Measurements from ENCODE around the gene ENO1.
"Not testable (repeated sequence)": the region's sequence is repeated elsewhere in the genome, so short reads cannot be mapped to it uniquely, and the experiment has no call there.

The ENO1 gene

DNA sequence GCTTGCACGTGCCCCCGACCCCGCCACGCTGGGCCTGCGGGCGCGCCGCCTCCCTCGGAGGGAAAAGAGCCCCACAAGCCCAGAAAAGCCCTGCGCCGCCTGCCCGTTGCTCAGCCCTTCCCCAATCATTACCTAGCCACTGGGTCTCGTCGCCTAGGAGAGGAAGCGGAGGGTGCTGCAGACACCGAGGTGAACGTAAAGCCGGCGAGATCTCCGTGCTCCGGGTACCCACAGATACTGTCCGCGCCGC, at the start of gene ENO1:
TSS of gene ENO1 (minus strand) at position 239 of the 250 bp plus-strand sequence. CDS start 3,778 bp downstream, outside the sequence.
- peaks cover 54% of the 10 kb centered on the region for H3K4me1 Mint-ChIP-seq (ENCODE audit: low read depth)
- H3K27ac Mint-ChIP-seq, result peak within 1 kb of the TSS; percentile 95
- H3K9me3 Mint-ChIP-seq, result no peaks in the 10 kb centered on the region
- no peaks in the 10 kb centered on the region for H3K27me3 Mint-ChIP-seq
- peak within 1 kb of the TSS; percentile 95 for H3K4me3 Mint-ChIP-seq
- intact Hi-C loops (cut with micrococcal nuclease), result loop anchor here (10.0 kb wide), 1 partner anchor 454 kb away; no protein-coding TSS in a partner anchor
- peaks cover 59% of the 10 kb centered on the region for H3K36me3 Mint-ChIP-seq (ENCODE audit: low read depth)

DNA sequence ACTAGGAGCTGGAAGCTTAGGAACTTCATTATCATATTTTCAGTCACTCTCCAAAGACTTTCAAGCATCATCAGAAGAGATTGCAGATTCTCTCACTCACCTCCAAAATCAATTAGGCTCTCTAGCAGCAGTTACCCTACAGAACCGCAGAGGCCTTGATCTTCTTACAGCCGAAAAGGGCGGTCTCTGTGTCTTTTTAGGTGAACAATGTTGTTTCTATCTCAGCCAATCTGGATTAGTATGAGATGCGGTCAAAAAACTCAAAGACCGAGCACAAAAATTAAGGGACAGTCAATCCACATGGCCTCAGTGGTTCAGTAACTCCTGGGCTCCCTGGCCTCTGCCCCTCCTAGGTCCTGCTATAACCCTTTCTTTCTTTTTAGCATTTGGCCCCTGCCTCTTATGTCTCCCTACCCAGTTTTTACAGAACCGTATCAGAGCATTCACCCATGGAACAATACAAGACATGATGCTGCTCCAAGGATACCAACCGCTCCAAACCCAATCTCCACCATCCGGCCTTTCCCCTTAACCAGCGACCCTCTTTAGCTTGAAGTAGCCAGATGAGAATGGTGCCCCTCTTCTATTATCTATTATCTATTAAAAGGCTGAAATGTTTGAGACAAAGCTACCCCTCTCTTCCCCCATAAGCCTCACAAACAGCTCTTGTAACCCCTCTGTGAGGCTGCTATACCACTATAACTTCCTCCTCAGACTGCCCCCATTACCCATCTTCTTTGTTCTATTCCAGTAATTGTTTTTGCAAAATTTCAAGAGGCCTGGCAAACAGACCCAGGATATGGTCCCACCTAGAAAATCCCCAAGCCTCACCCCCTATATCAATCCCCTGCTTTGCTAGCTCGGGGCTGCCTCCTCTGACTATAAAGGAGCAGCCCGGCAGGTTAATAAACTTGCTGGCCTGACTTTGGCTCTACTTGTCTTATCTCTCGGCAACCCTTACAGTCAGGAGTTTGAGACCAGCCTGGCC, 48.5 kb upstream of the ENO1 start:
- no peaks in the 10 kb centered on the region for H3K9me3 Mint-ChIP-seq
- H3K4me1 Mint-ChIP-seq (ENCODE audit: low read depth), result no peaks in the 10 kb centered on the region
- H3K27me3 Mint-ChIP-seq, result no peaks in the 10 kb centered on the region
- H3K36me3 Mint-ChIP-seq (ENCODE audit: low read depth), result no peaks in the 10 kb centered on the region
- intact Hi-C loops (cut with micrococcal nuclease), result no loop called here
- H3K27ac Mint-ChIP-seq, result no peak overlapping the region
- no peak overlapping the region for H3K4me3 Mint-ChIP-seq

DNA sequence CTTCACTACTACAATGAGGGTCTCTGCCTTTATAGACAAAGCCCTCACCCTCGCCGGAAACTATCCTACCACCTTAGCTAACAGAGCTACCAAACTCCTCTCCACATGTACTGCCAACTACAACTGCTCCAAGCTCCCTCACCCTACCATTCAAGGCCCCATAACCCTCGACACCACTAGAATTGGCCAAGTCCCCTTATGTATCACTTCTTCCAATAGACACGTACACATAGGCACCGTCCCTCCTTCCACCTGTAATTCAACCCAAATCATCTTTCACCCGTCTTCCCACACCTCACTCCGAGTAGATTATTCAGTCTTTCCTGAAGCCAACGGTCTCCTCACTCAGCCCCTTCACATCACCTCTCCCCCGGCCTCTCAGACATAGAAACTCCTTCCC, 47.5 kb upstream of the ENO1 start:
- Mint-ChIP-seq H3K36me3 (ENCODE audit: low read depth) (no peaks in the 10 kb centered on the region), H3K9me3 (no peaks in the 10 kb centered on the region), H3K4me3 (no peak overlapping the region), H3K4me1 (ENCODE audit: low read depth) (no peaks in the 10 kb centered on the region), H3K27me3 (peaks cover 1% of the 10 kb centered on the region), H3K27ac (no peak overlapping the region)
- intact Hi-C loops (cut with micrococcal nuclease), result no loop called here

DNA sequence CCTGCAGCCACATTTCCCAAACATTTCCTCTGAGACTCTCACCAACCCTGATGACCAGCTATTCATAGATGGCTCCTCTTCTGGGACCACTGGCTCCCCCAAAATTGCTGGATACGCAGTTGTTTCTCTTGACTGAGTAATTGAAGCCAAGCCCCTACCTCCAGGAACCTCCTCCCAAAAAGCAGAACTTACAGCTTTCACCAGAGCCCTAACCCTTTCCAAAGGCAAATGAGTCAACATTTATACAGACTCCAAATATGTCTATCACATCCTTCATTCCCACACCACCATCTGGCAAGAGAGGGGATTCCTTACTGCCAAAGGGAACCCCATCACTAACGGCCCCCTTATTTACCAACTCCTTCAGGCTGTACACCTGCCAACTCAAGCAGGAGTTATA, 46.9 kb upstream of the ENO1 start:
- H3K4me3 Mint-ChIP-seq, result no peak overlapping the region
- H3K36me3 Mint-ChIP-seq (ENCODE audit: low read depth), result no peaks in the 10 kb centered on the region
- H3K27ac Mint-ChIP-seq, result no peak overlapping the region
- H3K27me3 Mint-ChIP-seq, result peaks cover 1% of the 10 kb centered on the region
- no peaks in the 10 kb centered on the region for H3K4me1 Mint-ChIP-seq (ENCODE audit: low read depth)
- intact Hi-C loops (cut with micrococcal nuclease), result no loop called here
- no peaks in the 10 kb centered on the region for H3K9me3 Mint-ChIP-seq

DNA sequence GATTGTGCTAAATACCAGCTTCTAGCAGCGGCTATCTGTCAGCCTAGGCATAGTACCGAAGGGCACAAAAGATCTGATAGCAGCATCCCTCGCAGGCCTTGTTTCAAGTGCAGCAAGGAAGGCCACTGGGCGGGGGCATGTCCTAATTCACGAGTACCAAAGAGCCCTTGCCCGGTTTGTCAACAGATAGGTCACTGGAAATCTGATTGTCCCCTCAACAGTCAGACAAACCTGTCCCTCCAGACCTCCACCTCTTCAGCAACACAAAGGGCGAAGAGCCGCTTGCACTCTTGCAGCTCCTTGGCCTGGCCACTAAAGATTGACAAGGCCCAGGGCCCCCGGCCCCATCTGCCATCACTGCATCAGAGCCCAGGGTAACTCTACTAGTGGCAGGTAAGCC, 44.5 kb upstream of the ENO1 start:
- H3K9me3 Mint-ChIP-seq, result no peaks in the 10 kb centered on the region
- intact Hi-C loops (cut with micrococcal nuclease), result no loop called here
- H3K4me1 Mint-ChIP-seq (ENCODE audit: low read depth), result no peaks in the 10 kb centered on the region
- H3K4me3 Mint-ChIP-seq, result no peak overlapping the region
- no peaks in the 10 kb centered on the region for H3K36me3 Mint-ChIP-seq (ENCODE audit: low read depth)
- H3K27me3 Mint-ChIP-seq, result peaks cover 1% of the 10 kb centered on the region
- no peak overlapping the region for H3K27ac Mint-ChIP-seq

DNA sequence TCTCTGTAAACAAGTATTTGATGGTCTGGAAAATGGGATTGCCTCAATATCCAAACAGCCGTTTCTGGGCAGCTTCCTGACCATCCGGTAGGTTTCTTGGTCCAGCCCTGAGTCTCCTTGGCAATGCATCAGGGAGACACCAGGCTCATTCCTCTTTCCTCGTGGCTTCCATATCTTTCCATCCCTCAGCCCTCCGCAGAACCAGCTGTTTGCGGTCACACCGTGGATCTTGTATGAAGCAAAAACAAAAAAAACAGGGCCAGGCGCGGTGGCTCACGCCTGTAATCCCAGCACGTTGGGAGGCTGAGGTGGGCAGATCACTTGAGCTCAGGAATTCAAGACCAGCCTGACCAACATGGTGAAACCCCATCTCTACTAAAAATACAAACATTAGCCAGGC, 39.0 kb upstream of the ENO1 start:
- intact Hi-C loops (cut with micrococcal nuclease), result loop anchor here (5.0 to 10.0 kb wide), 2 partner anchors 90 to 277 kb away; no protein-coding TSS in a partner anchor
- H3K4me1 Mint-ChIP-seq (ENCODE audit: low read depth); H3K36me3 Mint-ChIP-seq (ENCODE audit: low read depth); H3K9me3 Mint-ChIP-seq; H3K27me3 Mint-ChIP-seq; H3K27ac Mint-ChIP-seq; H3K4me3 Mint-ChIP-seq: not testable (repeated sequence)

DNA sequence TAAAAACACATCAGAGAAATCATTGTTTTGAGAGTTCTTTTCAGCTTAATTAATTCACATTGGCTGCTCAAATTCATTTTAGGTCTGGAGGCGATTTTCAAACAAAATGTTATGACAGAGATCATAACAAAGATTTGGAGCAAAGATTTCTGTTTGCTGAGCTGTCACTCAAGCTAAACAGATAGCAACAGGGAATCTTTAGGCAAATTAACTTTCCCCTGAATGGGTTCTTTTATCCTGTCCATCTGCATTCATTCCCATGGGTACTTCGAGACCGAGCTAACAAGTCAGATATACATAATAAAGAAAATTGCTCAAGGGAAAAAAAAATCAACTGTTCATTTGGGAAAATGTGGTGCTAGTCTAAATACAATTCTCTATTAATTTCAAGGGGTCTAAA, 37.0 kb upstream of the ENO1 start:
- intact Hi-C loops (cut with micrococcal nuclease), result loop anchor here (5.0 to 10.0 kb wide), 2 partner anchors 92 to 279 kb away; no protein-coding TSS in a partner anchor
- H3K4me1 Mint-ChIP-seq (ENCODE audit: low read depth), result peaks cover 1% of the 10 kb centered on the region

DNA sequence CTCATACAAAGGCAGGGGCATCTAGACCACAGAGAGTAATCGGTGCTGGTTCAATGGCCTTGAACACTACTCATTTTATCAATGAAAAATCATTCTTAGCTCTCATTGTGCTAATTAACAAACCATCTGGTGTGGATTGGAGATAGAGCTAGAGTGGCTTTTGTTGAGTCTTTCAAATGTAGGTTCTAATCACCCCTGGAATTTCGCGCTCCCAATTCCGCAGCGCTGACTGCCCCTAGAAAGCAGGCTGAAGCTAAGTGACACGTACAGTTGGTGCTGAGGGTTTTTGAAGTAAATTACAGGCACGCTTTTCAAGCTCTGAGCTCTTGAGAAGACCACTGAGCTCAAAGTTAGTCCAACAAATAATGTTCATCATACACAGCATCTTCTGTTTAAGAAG, 36.0 kb upstream of the ENO1 start:
- Mint-ChIP-seq H3K4me1 (ENCODE audit: low read depth) (peaks cover 6% of the 10 kb centered on the region), H3K4me3 (no peak overlapping the region), H3K27ac (no peak overlapping the region), H3K9me3 (no peaks in the 10 kb centered on the region), H3K36me3 (ENCODE audit: low read depth) (no peaks in the 10 kb centered on the region), H3K27me3 (peaks cover 1% of the 10 kb centered on the region)
- intact Hi-C loops (cut with micrococcal nuclease), result loop anchor here (10.0 kb wide), 1 partner anchor 280 kb away; no protein-coding TSS in a partner anchor

More for the DNA sequence above, 37.0 kb upstream of the ENO1 start:
- Mint-ChIP-seq H3K27ac (no peak overlapping the region), H3K36me3 (ENCODE audit: low read depth) (no peaks in the 10 kb centered on the region), H3K9me3 (no peaks in the 10 kb centered on the region), H3K27me3 (no peaks in the 10 kb centered on the region), H3K4me3 (no peak overlapping the region)

DNA sequence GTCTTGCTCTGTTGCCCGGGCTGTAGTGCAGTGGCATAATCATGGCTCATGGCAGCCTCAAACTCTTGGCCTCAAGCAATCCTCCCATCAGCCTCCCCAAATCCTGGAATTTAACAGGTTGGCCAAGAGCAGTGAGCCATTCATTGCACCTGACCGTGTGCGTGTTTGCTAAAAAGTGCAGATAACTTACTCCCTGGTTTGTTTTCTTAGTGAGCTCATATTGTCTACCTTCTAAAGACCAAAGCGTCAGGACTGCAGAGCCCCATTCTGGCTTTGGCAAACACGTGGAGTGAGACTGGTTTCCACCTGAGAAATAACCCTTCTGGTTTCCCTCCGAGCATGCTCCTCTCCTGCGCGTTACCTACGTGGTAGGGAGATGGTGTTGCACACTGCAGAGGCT, 35.0 kb upstream of the ENO1 start:
- H3K4me3 Mint-ChIP-seq, result no peak overlapping the region
- H3K36me3 Mint-ChIP-seq (ENCODE audit: low read depth), result no peaks in the 10 kb centered on the region
- intact Hi-C loops (cut with micrococcal nuclease), result loop anchor here (10.0 kb wide), 1 partner anchor 281 kb away; no protein-coding TSS in a partner anchor
- H3K4me1 Mint-ChIP-seq (ENCODE audit: low read depth), result peaks cover 15% of the 10 kb centered on the region
- no peaks in the 10 kb centered on the region for H3K9me3 Mint-ChIP-seq
- H3K27ac Mint-ChIP-seq, result no peak overlapping the region
- peaks cover 1% of the 10 kb centered on the region for H3K27me3 Mint-ChIP-seq

DNA sequence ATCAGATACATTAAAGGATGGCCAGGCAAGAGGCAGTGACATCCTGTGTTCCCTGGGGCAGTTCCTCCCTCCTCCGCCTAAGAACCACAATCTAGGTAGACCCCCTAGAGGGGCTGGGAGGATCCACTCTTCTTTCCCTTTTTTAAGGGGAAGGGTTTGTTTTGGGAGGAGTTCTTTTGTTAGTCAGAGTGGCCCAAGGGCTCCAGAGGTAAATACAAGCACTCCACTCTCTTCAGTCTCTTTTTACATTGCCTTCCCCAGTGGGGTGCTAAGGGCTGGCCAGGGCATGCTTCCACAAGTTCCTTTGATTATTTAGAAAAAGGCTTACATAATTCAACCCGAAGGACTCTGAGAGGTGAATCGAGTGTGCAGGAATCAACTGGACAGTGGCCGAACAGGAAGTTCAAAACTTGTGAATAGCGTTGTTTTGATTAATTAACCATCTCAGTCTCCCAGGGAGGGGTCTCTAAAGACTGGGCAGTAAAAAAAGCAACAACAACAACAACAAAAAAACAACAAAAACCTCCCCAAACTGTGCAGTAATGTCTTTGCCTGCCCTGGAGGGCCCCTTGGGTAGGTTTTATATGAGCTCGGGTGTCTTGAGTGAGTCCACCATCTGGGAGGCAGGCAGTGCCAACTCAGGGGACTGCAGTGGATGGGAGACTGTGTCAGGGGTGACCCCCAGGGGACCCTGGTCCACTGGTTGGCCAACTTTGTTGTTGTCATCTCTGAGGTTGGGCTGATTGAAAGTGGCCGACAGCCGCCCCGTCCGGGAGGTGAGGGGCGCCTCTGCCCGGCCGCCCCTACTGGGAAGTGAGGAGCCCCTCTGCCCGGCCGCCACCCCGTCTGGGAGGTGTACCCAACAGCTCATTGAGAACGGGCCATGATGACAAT, 33.2 kb upstream of the ENO1 start:
- no peak overlapping the region for H3K4me3 Mint-ChIP-seq
- peaks cover 19% of the 10 kb centered on the region for H3K4me1 Mint-ChIP-seq (ENCODE audit: low read depth)

DNA sequence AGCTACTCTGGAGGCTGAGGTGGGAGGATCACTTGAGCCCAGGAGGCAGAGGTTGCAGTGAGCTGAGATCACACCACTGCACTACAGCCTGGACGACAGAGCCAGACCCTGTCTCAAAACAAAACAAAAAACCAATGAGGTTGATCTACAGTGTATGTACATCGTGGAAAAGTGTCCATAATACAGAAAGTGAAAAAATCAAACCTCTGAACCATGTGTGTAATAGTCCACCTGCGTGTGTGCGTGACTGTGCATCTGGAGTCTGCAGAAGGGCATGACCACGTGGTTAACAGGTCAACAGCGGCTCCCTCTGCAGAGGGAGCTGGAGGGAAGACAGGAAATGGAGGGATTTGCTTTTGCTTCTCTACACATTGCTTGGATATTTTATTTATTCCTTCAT, 32.4 kb upstream of the ENO1 start:
- no peaks in the 10 kb centered on the region for H3K9me3 Mint-ChIP-seq
- H3K36me3 Mint-ChIP-seq (ENCODE audit: low read depth), result no peaks in the 10 kb centered on the region
- H3K27ac Mint-ChIP-seq, result no peak overlapping the region
- H3K27me3 Mint-ChIP-seq, result peaks cover 1% of the 10 kb centered on the region
- intact Hi-C loops (cut with micrococcal nuclease), result loop anchor here (10.0 kb wide), 1 partner anchor 284 kb away; no protein-coding TSS in a partner anchor
- H3K4me3 Mint-ChIP-seq, result no peak overlapping the region
- H3K4me1 Mint-ChIP-seq (ENCODE audit: low read depth), result peaks cover 19% of the 10 kb centered on the region

More for the DNA sequence above, 33.2 kb upstream of the ENO1 start:
- Mint-ChIP-seq H3K27ac (no peak overlapping the region), H3K9me3 (no peaks in the 10 kb centered on the region), H3K27me3 (peaks cover 1% of the 10 kb centered on the region), H3K36me3 (ENCODE audit: low read depth) (no peaks in the 10 kb centered on the region)
- intact Hi-C loops (cut with micrococcal nuclease), result loop anchor here (10.0 kb wide), 1 partner anchor 283 kb away; no protein-coding TSS in a partner anchor

DNA sequence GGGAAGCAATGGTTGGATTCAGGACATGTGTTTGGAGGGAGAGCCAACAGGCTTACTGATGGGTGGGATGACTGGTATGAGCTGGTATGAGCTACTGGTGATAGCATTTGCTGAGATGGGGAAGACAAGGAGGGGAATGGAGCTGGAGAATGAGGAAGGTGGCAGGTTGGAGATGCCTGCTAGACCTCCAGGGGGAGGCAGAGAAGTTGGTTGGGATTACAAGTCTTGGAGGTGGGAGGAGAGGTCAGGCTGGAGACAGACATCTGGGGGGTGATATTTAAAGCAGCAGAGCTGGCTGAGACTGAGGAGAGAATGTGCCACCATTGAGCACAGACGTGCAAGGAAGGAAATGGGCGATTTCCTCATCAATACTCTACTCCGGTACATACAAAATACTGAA, 31.8 kb upstream of the ENO1 start:
- H3K4me3 Mint-ChIP-seq, result no peak overlapping the region

DNA sequence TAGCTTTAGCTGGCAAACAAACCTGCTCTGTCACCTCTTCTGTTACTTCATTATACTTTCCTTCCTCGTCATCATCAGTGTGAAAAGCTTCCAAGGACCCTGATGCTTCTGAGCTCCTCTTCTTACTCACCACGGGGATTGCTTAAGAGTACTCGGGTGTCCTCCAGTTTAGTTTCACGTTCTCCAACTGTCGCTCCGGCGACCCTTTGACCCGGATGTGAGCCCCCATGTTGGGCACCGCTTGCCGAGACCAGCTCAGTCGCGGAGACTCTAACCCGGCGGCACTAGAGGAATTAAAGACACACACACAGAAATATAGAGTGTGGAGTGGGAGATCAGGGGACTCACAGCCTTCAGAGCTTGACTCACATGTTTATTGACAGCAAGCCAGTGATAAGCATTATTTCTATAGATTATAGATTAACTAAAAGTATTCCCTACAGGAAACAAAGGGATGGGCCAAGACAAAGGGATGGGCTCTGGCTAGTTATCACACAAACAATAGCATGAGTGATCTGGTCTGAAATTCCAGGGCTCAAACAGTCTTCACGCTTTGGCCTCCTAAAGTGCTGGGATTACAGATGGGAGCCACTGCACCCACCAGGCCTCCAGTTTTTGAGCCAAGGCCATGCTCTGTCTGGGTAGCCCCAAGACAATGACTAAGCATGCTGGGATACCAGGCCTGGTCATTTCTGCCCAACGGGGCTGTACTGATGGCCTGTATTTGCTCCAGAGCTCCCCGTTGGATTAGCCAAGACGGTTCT, 30.1 kb upstream of the ENO1 start:
- Mint-ChIP-seq H3K27me3 (peaks cover 1% of the 10 kb centered on the region), H3K4me1 (ENCODE audit: low read depth) (peaks cover 19% of the 10 kb centered on the region), H3K4me3 (peak overlapping the region; percentile 47), H3K36me3 (ENCODE audit: low read depth) (no peaks in the 10 kb centered on the region), H3K9me3 (no peaks in the 10 kb centered on the region), H3K27ac (no peak overlapping the region)
- intact Hi-C loops (cut with micrococcal nuclease), result no loop called here

More for the DNA sequence above, 31.8 kb upstream of the ENO1 start:
- Mint-ChIP-seq H3K36me3 (ENCODE audit: low read depth) (no peaks in the 10 kb centered on the region), H3K27me3 (peaks cover 1% of the 10 kb centered on the region), H3K9me3 (no peaks in the 10 kb centered on the region), H3K27ac (no peak overlapping the region), H3K4me1 (ENCODE audit: low read depth) (peaks cover 19% of the 10 kb centered on the region)
- intact Hi-C loops (cut with micrococcal nuclease), result loop anchor here (10.0 kb wide), 1 partner anchor 284 kb away; no protein-coding TSS in a partner anchor

Measured in dendritic cell treated with granulocyte-macrophage colony-stimulating factor and Interleukin-4, amounts not matched to agents 40 ng/mL and 50 ng/mL, for 4 days (primary cell).